ENCODE data around the gene USP16. TPM values are rescaled to one million over a fixed set of nuclear protein-coding genes. Genes with fewer than 3 reads are reported as not detected.

USP16 gene
- total and polyA plus RNA-seq, 2 of the 13 experiments (the other 11 are each of a cell fraction or from before 2014, with no cell fraction given), result 16.5 to 46.9 TPM

- TF ChIP-seq TBP (CRISPR knock-in tag; IDR thresholded peaks at IDR 0.05) (no peak), NFKB2 (CRISPR knock-in tag; IDR thresholded peaks at IDR 0.05; ENCODE audit: borderline replicate concordance) (peak; percentile 68; the same call in 1 of the 2 replicates), HOXA7 (CRISPR knock-in tag; IDR thresholded peaks at IDR 0.05) (no peak), ERF (CRISPR knock-in tag; IDR thresholded peaks at IDR 0.05) (peak; percentile 66), ZNF781 (CRISPR knock-in tag; IDR thresholded peaks at IDR 0.05; ENCODE audit: borderline replicate concordance, not compliant biosample characterization) (no peak), DNMT1 (CRISPR knock-in tag; IDR thresholded peaks at IDR 0.05) (0 out of 2 replicates have a peak, but pooled peaks have one; percentile 62), SALL1 (CRISPR knock-in tag; IDR thresholded peaks at IDR 0.05) (peak; percentile 77), KDM4B (CRISPR knock-in tag; IDR thresholded peaks at IDR 0.05) (no peak), GABPB1 (CRISPR knock-in tag; IDR thresholded peaks at IDR 0.05) (peak; percentile 99), MYNN (CRISPR knock-in tag; IDR thresholded peaks at IDR 0.05; ENCODE audit: low read depth) (no peak), ZNF430 (CRISPR knock-in tag; IDR thresholded peaks at IDR 0.05) (no peak), ELF4 (CRISPR knock-in tag; IDR thresholded peaks at IDR 0.05; ENCODE audit: borderline replicate concordance) (peak; percentile 89; the same call in 1 of the 2 replicates), RNF2 (conservative IDR thresholded peaks at IDR 0.05; ENCODE audit: low read depth) (0 out of 2 replicates have a peak, but pooled peaks have one; percentile 16), AFF4 (CRISPR knock-in tag; IDR thresholded peaks at IDR 0.05) (no peak), ZNF569 (CRISPR knock-in tag; IDR thresholded peaks at IDR 0.05; ENCODE audit: borderline replicate concordance) (0 out of 2 replicates have a peak, but pooled peaks have one; percentile 47), CC2D1A (CRISPR knock-in tag; IDR thresholded peaks at IDR 0.05) (no peak), ZNF564 (CRISPR knock-in tag; IDR thresholded peaks at IDR 0.05) (no peak), TFDP2 (CRISPR knock-in tag; IDR thresholded peaks at IDR 0.05) (peak; percentile 98), LCORL (IDR thresholded peaks at IDR 0.05) (no peak), LCORL (CRISPR knock-in tag; IDR thresholded peaks at IDR 0.05) (peak; percentile 22; the same call in 1 of the 2 replicates), DRAP1 (CRISPR knock-in tag; IDR thresholded peaks at IDR 0.05) (peak; percentile 64), SRSF4 (IDR thresholded peaks at IDR 0.05; ENCODE audit: low read depth, low read length, poor library complexity, severe bottlenecking) (no peak), ARID3A (IDR thresholded peaks at IDR 0.05; ENCODE audit: low read depth, low read length) (no peak)
Observed at GRCh38 chr21:28992526-28993292, 31.8 kb upstream of the USP16 start, which contains the start of gene LTN1 (continued).

Data from HepG2 (cell line).